ENCODE data around the gene ATG7.

ATG7 gene

GRCh38 chr3:11555881-11556633 lies 283.9 kb downstream of the ATG7 start:
- TF ChIP-seq, protein P1, sequence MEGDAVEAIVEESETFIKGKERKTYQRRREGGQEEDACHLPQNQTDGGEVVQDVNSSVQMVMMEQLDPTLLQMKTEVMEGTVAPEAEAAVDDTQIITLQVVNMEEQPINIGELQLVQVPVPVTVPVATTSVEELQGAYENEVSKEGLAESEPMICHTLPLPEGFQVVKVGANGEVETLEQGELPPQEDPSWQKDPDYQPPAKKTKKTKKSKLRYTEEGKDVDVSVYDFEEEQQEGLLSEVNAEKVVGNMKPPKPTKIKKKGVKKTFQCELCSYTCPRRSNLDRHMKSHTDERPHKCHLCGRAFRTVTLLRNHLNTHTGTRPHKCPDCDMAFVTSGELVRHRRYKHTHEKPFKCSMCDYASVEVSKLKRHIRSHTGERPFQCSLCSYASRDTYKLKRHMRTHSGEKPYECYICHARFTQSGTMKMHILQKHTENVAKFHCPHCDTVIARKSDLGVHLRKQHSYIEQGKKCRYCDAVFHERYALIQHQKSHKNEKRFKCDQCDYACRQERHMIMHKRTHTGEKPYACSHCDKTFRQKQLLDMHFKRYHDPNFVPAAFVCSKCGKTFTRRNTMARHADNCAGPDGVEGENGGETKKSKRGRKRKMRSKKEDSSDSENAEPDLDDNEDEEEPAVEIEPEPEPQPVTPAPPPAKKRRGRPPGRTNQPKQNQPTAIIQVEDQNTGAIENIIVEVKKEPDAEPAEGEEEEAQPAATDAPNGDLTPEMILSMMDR (IDR thresholded peaks at IDR 0.05; ENCODE audit: insufficient read depth, low read depth, low read length, missing control alignments): no peak
- no peak overlapping the region for H3K4me3 ChIP-seq (ENCODE audit: low read depth, low read length)
- no peak for DNase-seq (ENCODE audit: low read depth)

- TF ChIP-seq, protein P1 (IDR thresholded peaks at IDR 0.05; ENCODE audit: insufficient read depth, low read depth, low read length, missing control alignments): no peak
- no peak for DNase-seq (ENCODE audit: low read depth)
- H3K4me3 ChIP-seq (ENCODE audit: low read depth, low read length): no peak overlapping the region
Measured at GRCh38 chr3:11556851-11557644, 284.9 kb downstream of the ATG7 start.

- no peak for DNase-seq (ENCODE audit: low read depth)
- no peak overlapping the region for H3K4me3 ChIP-seq (ENCODE audit: low read depth, low read length)
- TF ChIP-seq, protein P1 (IDR thresholded peaks at IDR 0.05; ENCODE audit: insufficient read depth, low read depth, low read length, missing control alignments): no peak
Measured at GRCh38 chr3:11558002-11558401, 285.8 kb downstream of the ATG7 start.

- DNase-seq (ENCODE audit: low read depth): no peak
- TF ChIP-seq, protein P1 (IDR thresholded peaks at IDR 0.05; ENCODE audit: insufficient read depth, low read depth, low read length, missing control alignments): no peak
- no peak overlapping the region for H3K4me3 ChIP-seq (ENCODE audit: low read depth, low read length)
Measured at GRCh38 chr3:11558411-11558903, 286.3 kb downstream of the ATG7 start.

DNA sequence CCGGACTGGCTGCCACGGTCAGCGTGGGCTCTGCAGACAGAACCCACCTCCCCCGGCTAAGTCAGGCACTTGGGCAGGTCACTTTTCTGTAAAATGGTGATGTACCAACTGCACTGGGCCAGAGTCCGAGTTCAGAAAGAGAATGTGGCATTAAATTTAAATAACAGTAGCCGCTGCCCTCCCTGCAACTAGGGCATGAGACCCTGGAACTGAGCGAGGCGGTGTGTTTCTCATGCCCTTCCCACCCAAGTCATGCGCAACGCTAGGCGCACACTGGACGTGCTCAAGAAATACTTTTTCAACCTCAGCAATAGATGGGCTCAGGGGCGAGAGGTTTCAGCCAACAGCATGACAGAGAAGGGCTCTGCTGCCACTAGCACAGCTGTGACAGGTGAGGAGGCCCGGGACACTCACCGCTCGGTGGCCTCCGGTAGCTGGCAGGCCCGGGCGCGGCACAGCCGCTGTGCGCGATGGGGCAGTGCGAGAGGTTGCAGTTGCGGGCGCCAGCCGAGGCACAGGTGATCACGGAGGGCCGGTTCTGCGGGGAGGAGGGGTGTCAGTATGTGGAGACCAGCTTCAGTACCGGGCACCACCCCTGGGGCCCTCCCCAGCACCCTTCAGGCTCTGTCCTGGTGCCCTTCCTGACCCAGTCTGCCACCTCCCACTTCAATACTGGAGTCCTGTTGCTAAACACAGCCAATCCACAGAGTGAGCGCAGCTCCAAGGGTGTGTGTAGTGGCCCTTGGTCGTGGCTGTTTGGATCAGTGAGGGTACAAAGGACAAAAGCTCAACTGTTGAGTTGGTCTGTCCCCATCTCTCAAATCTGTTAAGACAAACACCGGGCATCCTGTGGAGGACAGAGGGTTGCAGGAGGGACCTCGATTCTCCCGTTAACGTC lies 287.0 kb downstream of the ATG7 start:
- DNase-seq (ENCODE audit: low read depth): no peak
- no peak overlapping the region for H3K4me3 ChIP-seq (ENCODE audit: low read depth, low read length)
- TF ChIP-seq, protein P1 (IDR thresholded peaks at IDR 0.05; ENCODE audit: insufficient read depth, low read depth, low read length, missing control alignments): no peak

DNA sequence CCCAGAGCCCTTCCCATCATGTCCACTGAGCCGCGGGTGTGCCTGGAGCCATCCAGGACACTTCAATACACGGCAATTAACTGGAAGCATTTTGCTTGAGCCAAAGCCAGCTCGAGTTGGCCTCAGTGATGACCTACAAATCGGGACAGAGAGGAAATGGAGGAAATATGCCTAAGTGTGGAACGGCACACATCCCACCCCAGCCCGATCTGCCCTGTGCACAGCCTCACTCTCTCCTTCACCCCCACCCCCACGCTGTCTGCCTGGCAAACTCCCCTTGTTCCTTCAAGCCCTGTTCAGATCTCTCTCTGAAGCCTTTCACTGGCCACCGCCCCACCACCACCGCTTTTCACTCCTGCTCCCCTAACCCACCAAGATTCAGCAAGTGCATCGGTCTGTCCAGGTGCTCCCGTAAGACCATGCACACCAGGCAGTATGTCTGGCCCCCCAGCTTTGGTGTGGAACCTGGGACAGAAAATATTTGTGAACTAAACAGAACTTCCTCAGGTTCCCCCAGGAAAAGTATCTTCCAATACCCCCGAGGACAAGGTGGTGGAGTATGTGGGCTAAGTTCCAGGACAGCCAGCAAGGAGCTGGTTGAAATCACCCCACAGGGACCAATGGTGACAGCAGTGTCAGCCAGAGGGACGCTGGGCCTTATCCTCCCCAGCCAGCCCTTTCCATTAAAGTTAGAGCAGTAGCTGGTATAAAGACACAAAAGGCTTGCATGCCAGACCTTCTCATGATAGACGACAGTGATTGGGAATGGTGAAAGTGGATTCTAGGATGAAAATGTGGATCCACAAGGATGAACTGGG lies 287.8 kb downstream of the ATG7 start:
- no peak for DNase-seq (ENCODE audit: low read depth)
- TF ChIP-seq, protein P1 (IDR thresholded peaks at IDR 0.05; ENCODE audit: insufficient read depth, low read depth, low read length, missing control alignments): no peak
- H3K4me3 ChIP-seq (ENCODE audit: low read depth, low read length): no peak overlapping the region
